HG02759 (cell line): ENCODE measurements around the gene RDM1.

Experiments
- ATAC-seq: cut with Tn5 transposase; IDR thresholded peaks from one replicate; pipeline ENCODE4 v1.9.1; 2021; ENCODE audit warnings: mild to moderate bottlenecking, moderate library complexity; ENCODE audit not compliant: unreplicated experiment

The RDM1 gene

GRCh38 chr17:35934760-35935159, 4.2 kb upstream of the RDM1 start:
- ATAC-seq = no peak

GRCh38 chr17:35932586-35932985, 2.0 kb upstream of the RDM1 start:
- no peak for ATAC-seq

- no peak for ATAC-seq
Measured at GRCh38 chr17:35931794-35932425, 1.3 kb upstream of the RDM1 start.

DNA sequence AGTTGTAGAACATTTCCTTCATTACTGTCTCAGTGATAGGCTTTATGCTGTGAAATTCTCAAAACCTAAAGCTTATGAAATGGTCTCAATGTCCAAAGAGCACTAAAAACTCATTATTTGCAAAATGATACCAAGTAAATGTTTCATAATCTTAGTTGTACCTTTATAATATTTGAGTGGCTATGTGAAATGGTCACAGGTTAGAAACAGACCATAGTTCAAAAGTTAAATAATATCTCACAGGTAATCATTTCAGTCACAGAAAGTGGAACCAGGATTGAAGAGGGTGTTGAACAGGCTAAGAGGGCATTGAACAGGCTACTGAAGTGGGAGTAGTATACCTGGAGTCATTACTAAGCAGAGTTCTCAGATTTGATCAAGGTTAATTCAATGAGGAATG, 2.9 kb downstream of the RDM1 start:
- no peak for ATAC-seq

GRCh38 chr17:35923609-35924114, 6.9 kb downstream of the RDM1 start:
- no peak for ATAC-seq

GRCh38 chr17:35920229-35920628, 10.3 kb downstream of the RDM1 start:
- no peak for ATAC-seq

DNA sequence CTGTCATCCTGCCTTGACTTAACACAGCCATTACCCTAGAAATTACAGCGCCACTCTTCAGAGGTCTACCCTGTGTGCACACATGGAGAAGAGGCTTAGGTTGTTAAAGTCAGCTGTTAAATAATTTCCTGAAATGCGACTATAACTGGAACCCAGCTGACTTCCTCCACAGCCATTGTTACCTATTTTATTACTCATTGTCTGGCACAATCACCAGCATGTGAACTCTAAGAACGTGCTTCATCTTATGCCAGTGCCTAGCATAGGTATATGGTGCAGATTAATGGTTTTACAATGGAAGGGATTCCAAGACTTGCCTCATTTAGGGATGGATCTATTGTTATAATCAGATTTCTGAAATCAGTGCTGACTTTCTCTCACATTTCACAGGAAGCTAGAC, 11.9 kb downstream of the RDM1 start:
- ATAC-seq = no peak

DNA sequence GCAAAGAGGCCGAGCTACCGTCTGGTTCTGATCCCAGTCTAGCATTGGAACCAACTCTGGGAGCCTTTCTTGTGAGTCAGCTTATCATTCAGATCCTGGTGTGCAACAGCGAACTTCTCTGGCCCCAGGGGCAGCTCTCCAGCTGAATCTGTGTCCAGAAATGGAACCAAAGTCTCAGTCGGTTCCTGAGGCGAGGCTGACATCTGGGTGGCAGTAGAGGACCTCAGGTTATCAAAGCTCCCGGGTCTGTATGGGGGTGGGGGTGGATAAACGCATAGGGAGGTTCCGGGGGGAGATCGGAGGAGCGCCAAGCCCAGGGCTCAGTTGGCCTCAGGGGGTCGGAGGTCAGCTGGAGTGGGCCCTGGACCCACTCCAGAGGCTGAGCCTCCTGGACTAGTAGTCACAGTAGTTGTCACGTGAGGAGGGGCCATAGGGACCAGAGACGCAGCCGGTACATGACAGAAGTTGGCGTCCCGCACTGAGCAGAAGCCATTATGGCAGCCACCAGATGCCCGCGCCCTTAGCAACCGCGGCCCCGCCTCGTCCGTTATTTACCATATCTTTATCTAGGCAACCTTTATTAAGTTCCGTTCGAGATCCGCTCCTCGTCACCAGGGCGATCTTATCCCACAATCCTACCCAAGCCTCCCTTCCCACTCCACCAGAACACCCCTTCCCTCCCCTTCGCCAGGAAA, 12.9 kb downstream of the RDM1 start:
- no peak for ATAC-seq

DNA sequence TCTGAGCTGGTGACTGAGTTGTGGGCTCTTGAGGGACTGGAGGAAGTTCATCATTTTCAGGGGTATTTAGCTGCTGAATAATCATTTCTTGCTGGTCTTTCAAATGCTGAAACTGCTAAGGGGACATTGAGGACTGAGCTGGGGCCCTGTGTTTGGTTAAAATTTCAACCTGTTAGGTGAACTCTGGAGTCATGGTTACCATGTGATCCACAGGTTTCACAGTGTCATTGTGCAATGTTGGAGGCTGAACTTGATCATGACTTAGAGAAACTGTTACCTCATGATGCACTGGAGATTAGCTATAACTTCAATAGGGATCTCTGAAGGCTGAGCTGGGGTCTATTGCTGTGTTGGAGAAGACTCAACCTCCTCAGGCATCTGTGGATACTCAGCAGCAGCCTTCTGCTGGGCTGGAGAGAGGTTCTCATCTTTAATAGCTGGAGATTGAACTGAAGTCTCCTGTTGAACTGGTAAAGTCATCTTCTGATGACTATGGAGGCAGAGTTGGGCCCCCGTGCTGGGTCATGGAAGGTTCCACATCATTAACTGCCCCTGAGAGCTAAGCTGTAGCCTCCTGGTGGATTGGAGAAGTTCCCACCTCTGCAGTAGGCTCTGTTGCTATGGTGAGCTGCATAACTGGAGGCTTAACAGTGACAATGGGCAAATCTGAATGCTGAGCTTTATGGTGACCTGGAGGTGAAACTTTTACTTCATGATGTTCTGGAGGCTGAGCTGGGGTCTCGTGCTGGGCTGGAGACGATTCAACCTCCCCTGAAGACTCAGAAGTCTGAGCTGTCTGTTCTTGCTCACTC, 15.2 kb downstream of the RDM1 start:
- ATAC-seq = no peak

DNA sequence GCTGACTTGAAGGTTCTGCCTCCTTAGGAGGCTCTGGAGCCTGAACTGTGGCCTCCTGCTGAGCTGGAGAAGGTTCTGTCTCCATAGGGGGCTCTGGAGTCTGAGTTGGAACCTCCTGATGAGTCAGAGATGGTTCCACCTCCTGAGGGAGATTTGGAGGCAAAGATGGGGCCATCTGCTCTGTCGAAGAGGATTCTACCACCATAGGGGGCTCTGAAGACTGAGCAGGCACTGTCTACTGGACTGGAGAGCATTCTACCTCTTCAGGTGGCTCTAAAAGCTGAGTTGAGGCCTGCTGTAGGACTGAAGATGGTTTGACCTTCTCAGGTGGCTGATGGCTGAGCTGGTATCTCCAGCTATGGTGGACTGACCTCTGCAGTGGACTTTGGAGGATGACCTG, 16.2 kb downstream of the RDM1 start:
- no peak for ATAC-seq

DNA sequence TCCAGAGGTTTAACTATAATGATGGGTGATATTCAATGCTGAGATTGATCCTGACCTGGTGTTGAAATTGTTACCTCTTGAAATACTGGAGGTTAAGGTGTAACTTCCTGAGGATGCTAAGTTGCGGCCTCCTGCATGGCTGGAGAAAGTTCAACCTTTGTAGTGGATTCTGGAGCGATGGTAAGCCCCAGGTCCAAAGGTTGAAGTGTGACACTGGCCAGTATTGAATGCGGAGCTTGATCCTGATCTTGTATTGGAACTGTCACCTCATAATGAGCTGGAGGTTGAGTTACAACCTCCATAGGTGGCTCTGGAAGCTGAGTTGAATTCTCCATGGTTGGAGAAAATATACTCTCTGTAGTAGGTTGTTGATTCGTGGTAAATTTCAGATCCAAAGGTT, 17.0 kb downstream of the RDM1 start:
- no peak for ATAC-seq

- ATAC-seq = no peak
Measured at GRCh38 chr17:35912942-35913341, 17.6 kb downstream of the RDM1 start.

- no peak for ATAC-seq
Measured at GRCh38 chr17:35912339-35912912, 18.1 kb downstream of the RDM1 start.

DNA sequence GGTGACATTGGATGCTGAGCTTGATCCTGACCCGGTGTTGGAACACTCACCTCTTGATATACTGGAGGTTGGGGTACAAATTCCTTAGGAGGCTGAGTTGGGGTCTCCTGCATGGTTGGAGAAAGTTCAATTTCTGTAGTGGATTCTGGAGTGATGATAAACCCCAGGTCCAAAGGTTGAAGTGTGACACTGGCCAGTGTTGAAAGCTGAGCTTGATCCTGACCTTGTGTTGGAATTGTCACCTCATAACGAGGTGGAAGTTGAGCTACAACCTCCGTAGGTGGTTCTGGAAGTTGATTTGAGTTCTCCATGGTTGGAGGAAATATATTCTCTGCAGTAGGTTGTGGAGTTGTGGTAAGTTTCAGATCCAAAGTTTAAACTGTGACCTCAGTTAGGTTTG, 21.2 kb downstream of the RDM1 start:
- no peak for ATAC-seq

- ATAC-seq = no peak
Measured at GRCh38 chr17:35907691-35908090, 22.9 kb downstream of the RDM1 start.

- ATAC-seq = no peak
Measured at GRCh38 chr17:35906926-35907637, 23.5 kb downstream of the RDM1 start.

GRCh38 chr17:35906191-35906925, 24.2 kb downstream of the RDM1 start:
- ATAC-seq = no peak

GRCh38 chr17:35903451-35903850, 27.1 kb downstream of the RDM1 start:
- ATAC-seq = no peak

DNA sequence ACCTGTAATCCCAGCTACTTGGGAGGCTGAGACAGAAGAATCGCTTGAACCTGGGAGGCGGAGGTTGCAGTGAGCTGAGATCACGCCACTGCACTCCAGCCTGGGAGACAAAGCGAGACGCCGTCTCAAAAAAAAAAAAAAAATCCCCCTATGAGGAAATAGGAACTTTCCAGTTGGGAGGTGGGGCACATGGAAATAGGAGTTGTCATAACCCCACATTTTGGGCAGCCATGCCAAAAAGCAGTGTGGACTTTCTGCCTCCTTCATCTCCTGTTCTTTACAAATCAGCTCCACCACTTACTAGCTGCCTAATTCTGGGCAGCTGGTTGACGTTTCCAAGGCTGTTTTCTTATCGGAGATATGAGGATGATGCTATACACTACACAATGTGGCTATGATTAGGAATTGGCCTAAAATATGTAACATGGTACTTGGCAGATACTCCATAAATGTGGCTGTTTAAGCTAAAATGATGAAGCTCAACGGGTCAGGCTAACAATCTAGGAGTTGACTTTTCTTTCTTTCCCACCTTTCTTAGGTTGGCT, 28.9 kb downstream of the RDM1 start:
- ATAC-seq = no peak
